ENCODE measurements around the gene CDK14.

DNA sequence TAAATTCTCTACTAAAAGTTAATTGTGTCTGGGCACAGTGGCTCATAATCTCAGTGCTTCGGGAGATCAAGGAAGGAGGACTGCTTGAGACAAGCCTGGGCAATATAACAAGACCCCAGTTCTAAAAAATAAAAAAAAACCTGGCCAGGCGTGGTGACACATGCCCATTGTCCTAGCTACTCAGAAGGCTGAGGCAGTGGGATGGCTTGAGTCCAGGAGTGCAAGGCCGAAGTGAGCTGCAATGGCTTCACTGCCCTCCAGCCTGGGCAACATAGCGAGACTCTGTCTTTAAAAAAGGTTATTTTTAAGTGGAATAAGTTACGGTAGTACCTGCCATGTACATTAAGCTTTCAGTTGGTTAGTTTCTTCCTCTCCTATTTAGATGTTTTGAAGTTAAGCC, 28.9 kb downstream of the CDK14 start:
- TF ChIP-seq, protein P1, sequence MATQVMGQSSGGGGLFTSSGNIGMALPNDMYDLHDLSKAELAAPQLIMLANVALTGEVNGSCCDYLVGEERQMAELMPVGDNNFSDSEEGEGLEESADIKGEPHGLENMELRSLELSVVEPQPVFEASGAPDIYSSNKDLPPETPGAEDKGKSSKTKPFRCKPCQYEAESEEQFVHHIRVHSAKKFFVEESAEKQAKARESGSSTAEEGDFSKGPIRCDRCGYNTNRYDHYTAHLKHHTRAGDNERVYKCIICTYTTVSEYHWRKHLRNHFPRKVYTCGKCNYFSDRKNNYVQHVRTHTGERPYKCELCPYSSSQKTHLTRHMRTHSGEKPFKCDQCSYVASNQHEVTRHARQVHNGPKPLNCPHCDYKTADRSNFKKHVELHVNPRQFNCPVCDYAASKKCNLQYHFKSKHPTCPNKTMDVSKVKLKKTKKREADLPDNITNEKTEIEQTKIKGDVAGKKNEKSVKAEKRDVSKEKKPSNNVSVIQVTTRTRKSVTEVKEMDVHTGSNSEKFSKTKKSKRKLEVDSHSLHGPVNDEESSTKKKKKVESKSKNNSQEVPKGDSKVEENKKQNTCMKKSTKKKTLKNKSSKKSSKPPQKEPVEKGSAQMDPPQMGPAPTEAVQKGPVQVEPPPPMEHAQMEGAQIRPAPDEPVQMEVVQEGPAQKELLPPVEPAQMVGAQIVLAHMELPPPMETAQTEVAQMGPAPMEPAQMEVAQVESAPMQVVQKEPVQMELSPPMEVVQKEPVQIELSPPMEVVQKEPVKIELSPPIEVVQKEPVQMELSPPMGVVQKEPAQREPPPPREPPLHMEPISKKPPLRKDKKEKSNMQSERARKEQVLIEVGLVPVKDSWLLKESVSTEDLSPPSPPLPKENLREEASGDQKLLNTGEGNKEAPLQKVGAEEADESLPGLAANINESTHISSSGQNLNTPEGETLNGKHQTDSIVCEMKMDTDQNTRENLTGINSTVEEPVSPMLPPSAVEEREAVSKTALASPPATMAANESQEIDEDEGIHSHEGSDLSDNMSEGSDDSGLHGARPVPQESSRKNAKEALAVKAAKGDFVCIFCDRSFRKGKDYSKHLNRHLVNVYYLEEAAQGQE (IDR thresholded peaks at IDR 0.05; ENCODE audit: low read depth), result no peak
- TF ChIP-seq ZBTB7A (IDR thresholded peaks at IDR 0.05; ENCODE audit: low read depth), result no peak
- TF ChIP-seq YY1 (IDR thresholded peaks at IDR 0.05; ENCODE audit: low read depth), result no peak
- TF ChIP-seq, protein P2, sequence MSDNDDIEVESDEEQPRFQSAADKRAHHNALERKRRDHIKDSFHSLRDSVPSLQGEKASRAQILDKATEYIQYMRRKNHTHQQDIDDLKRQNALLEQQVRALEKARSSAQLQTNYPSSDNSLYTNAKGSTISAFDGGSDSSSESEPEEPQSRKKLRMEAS (IDR thresholded peaks at IDR 0.05), result no peak
- TF ChIP-seq FOXM1 (IDR thresholded peaks at IDR 0.05; ENCODE audit: borderline replicate concordance, low read depth), result no peak
- TF ChIP-seq CEBPB (IDR thresholded peaks at IDR 0.05), result no peak
- TF ChIP-seq TAF1 (IDR thresholded peaks at IDR 0.05; ENCODE audit: low read depth), result no peak
- no peak for TF ChIP-seq EP300 (IDR thresholded peaks at IDR 0.05; ENCODE audit: borderline replicate concordance)
- TF ChIP-seq NFIC (IDR thresholded peaks at IDR 0.05), result no peak
- no peak for TF ChIP-seq RAD21 (IDR thresholded peaks at IDR 0.05; ENCODE audit: low read depth)
- TF ChIP-seq TCF12 (IDR thresholded peaks at IDR 0.05; ENCODE audit: low read depth), result no peak
- TF ChIP-seq, protein P3, sequence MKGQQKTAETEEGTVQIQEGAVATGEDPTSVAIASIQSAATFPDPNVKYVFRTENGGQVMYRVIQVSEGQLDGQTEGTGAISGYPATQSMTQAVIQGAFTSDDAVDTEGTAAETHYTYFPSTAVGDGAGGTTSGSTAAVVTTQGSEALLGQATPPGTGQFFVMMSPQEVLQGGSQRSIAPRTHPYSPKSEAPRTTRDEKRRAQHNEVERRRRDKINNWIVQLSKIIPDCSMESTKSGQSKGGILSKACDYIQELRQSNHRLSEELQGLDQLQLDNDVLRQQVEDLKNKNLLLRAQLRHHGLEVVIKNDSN (IDR thresholded peaks at IDR 0.05), result no peak
- TF ChIP-seq TEAD4 (IDR thresholded peaks at IDR 0.05), result no peak
- no peak for TF ChIP-seq CREB1 (IDR thresholded peaks at IDR 0.05; ENCODE audit: low read depth)
